Fibroblast of skin of left biceps (primary cell): ENCODE data around the gene OR51V1.

Experiments used
- DNase-seq, 2 experiments: peaks; one replicate each; pipeline ENCODE4 v3.0.0-alpha.2; 2013; ENCODE audit warnings: low read depth in 2 of 2

OR51V1 gene

DNA sequence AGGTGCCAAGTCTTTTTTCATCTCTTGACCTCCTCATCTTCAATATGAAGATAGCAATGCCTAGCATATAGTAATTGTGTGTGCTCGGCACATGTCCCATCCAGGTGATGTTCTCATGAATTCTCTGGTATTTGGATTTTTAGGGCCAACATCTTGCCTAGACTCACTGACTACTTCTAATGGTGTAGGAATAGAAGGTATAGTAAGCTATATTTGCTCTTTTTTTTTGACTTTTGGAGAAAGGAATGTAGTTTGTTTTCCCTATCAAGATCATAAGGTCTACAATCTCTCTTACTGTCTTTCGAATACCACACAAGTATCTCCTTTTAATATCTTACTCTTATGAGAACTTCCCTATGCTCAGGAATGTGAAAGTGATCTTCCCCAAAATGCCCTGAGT lies 30.6 kb upstream of the OR51V1 start:
- no peak for DNase-seq

GRCh38 chr11:5230266-5230665 lies 29.8 kb upstream of the OR51V1 start:
- no peak for DNase-seq

DNA sequence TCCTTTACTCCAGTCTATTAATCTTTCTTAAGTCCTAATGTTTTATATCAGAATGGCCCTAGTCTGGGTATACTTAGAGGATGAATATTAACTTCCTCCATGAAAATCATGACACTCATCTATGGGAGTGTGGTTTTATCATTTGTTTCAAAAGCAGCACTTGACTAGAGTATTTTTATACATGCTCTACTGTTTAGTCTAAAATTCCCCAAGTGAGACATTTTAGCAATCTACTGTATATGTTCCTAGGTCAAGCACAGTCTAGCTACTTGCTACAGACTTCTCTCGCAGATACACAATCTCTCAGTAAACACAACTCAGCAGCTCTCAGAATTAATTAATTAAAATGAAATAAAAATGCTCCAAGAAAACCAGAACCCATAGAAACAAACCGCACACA lies 29.3 kb upstream of the OR51V1 start:
- no peak for DNase-seq

DNA sequence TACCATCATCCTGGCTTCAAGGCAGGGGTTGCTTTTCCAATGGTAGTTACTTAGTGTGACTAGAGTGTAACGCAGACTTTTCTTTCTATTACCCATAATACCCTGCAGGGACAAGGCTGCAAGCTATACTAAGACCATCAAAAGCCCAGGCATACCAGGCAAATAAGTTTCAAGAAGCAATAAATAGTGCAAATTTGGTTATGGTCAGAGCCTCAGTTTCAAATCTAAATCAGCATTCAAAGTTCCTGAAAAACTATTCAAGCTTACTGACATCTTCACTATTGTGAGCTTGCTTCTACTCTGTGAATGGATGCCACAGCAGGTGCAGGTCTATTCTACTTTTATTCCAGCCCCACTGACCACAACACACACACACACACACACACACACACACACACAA lies 28.9 kb upstream of the OR51V1 start:
- DNase-seq: no peak

DNA sequence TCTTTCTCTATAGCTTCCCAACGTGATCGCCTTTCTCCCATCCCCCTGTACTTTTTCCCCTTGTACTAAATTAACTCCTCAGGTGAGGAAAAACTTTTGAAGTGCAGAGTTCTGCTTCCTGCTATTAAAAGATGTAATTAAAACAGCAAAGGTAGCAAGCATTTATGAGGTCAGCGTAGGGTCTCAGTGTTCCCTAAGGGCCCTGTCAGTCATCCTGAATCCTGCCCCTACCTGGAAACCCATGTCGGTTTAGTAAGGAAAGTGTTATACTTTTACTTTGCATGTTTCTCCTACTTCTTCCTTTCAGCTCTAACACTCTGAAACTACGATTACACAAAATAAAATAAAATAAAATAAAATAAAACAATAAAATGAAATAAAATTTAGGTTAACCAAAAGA lies 27.6 kb upstream of the OR51V1 start:
- DNase-seq: no peak

- DNase-seq: no peak
These were observed 27.2 kb upstream of the OR51V1 start for GRCh38 chr11:5227681-5228080.

DNA sequence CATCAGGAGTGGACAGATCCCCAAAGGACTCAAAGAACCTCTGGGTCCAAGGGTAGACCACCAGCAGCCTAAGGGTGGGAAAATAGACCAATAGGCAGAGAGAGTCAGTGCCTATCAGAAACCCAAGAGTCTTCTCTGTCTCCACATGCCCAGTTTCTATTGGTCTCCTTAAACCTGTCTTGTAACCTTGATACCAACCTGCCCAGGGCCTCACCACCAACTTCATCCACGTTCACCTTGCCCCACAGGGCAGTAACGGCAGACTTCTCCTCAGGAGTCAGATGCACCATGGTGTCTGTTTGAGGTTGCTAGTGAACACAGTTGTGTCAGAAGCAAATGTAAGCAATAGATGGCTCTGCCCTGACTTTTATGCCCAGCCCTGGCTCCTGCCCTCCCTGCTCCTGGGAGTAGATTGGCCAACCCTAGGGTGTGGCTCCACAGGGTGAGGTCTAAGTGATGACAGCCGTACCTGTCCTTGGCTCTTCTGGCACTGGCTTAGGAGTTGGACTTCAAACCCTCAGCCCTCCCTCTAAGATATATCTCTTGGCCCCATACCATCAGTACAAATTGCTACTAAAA lies 26.3 kb upstream of the OR51V1 start, which contains the start of gene HBB:
TSS of gene HBB (minus strand) at position 340 of the 579 bp plus-strand sequence. CDS start at position 290, 50 bp downstream.
- DNase-seq: no peak

- no peak for DNase-seq
These were observed 25.0 kb upstream of the OR51V1 start for GRCh38 chr11:5225480-5225871.

GRCh38 chr11:5224538-5225479 lies 24.3 kb upstream of the OR51V1 start:
- no peak for DNase-seq

DNA sequence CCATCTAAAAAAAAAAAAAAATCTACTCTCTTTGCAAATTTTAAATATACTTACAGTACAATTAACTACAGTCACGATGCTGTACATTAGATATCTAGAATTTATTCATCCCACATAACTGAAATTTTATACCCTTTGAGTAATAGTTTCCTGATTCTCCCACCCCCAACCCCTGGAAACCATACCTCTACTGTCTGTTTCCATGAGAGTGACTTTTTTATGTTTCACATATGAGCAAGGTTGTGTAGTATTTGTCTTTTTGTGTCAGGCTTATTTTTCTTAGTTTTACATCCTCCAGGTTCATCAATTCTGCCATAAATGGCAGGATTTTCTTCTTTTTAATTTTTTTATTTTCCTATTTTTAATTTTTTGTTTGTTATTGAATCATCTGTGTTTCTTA lies 23.2 kb upstream of the OR51V1 start:
- DNase-seq: no peak

- DNase-seq: no peak
These were observed 22.7 kb upstream of the OR51V1 start for GRCh38 chr11:5223146-5223545.

DNA sequence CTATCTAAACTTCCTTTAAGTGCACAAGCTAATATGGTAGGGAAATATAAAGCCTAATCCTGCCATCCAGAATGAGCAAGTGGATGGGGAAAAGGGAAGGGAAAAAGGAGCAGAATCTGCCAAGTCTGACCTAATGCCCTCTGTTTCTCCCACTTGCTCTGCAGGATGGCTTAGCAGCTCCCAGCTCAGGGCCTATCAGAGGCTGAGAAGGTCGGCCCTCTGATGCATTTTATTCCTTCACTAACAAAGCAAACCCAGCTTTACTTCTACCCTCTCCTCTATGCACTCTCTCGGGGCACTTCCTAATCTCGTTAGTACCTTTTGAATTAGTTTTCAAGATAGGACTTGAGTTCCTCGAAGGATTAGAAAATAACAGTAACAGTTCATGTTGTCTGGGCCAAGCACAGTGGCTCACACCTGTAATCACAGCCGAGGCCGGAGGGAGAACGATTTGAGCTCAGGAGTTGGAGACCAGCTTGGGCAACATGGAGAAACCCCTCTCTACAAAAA lies 9.9 kb upstream of the OR51V1 start:
- DNase-seq: no peak

DNA sequence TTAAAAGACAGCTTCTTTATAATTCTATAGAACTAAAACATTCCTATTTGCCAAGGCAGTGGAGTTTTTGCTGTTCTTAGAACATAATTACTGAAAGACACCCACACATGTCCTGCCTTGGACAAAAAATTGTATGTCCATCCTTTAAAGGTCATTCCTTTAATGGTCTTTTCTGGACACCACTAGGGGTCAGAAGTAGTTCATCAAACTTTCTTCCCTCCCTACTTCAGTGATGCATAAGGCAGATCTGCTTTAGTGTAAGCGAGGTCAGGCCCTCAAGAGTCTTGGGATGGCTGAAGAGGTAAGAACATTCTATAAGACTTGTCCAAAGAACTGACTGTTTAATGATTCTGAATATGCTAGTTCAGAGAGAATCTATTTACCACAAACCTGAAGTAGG lies 4.3 kb upstream of the OR51V1 start:
- peak; percentile 9 to 13 for DNase-seq

GRCh38 chr11:5203366-5203765 lies 2.9 kb upstream of the OR51V1 start:
- DNase-seq: no peak

GRCh38 chr11:5198285-5198684 lies 2.2 kb downstream of the OR51V1 start:
- DNase-seq: no peak

- DNase-seq: no peak
These were observed 2.9 kb downstream of the OR51V1 start for GRCh38 chr11:5197536-5197935.

DNA sequence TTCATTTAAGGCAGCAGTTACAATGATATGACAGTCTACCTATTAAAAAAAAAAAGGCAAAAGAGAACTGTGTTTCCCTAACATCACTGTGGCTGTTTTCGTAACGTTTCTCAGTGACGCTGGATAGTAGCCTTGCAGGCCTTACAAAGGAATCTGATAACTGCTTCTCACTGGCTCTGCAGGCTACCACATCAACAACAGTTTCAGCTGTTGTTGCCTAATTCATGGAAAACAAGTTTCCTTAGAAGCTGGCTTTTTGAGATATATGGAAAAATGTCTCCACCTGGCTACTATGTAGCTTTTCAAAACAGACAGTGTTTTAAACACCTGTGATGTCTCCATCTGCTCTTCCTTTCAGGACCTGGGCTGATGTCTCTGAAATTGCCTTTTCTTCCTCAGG lies 3.8 kb downstream of the OR51V1 start:
- DNase-seq: no peak

DNA sequence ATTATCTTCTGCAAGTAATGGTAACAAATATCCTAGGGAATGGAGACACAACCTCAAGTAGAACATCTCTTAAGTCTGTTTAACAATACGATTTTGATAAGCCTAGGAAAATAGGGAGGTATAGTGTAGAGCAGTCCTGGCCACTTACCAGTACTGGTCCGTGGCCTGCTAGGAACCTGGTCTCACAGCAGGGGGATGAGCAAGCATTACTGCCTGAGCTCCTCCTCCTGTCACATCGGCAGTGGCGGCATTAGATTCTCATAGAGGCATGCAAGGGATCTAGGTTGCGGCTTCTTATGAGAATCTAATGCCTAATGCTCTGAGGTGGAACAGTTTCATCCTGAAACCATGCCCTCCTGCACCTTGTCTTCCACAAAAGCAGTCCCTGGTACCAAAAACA lies 4.4 kb downstream of the OR51V1 start:
- no peak for DNase-seq

GRCh38 chr11:5192738-5193137 lies 7.7 kb downstream of the OR51V1 start:
- no peak for DNase-seq

GRCh38 chr11:5188201-5188600 lies 12.3 kb downstream of the OR51V1 start:
- no peak for DNase-seq

- DNase-seq: no peak
These were observed 22.2 kb downstream of the OR51V1 start for GRCh38 chr11:5178046-5178837.

GRCh38 chr11:5174934-5175333 lies 25.5 kb downstream of the OR51V1 start:
- DNase-seq: no peak
